IgD-negative memory B cell (primary cell): ENCODE measurements around the gene MYD88. TPM values are rescaled to one million over a fixed set of nuclear protein-coding genes. Genes with fewer than 3 reads are reported as not detected.

ENCODE experiments used
- H3K27ac Mint-ChIP-seq, 3 donors: one replicate each; pipeline ENCODE4 v1.8.0; 2020 to 2022; ENCODE audit warnings: mild to moderate bottlenecking in 3 of 3, mixed read lengths in 3 of 3, moderate library complexity in 1 of 3
- H3K27me3 Mint-ChIP-seq: one replicate; pipeline ENCODE4 v1.8.0; 2021; ENCODE audit warnings: mixed read lengths
- H3K36me3 Mint-ChIP-seq: one replicate; pipeline ENCODE4 v1.8.0; 2020; ENCODE audit warnings: mild to moderate bottlenecking, mixed read lengths
- H3K4me1 Mint-ChIP-seq, 3 donors: one replicate each; pipeline ENCODE4 v1.8.0; 2020 to 2022; ENCODE audit warnings: mixed read lengths in 3 of 3, mild to moderate bottlenecking in 1 of 3
- H3K4me3 Mint-ChIP-seq, 4 donors: one replicate each; pipeline ENCODE4 v1.8.0; 2020 to 2022; ENCODE audit warnings: mild to moderate bottlenecking in 4 of 4, mixed read lengths in 4 of 4, moderate library complexity in 3 of 4
- H3K9me3 Mint-ChIP-seq, 3 donors: one replicate each; pipeline ENCODE4 v1.8.0; 2020 to 2021; ENCODE audit warnings: mixed read lengths in 3 of 3, mild to moderate bottlenecking in 1 of 3
- polyA plus RNA-seq: library from polyadenylated mRNA; unstranded; fragments of 300-500 nt; fragmentation: Illumina TruSeq; gene quantifications from one replicate; pipeline ENCODE4 v1.2.3, GENCODE V29; 2021

The MYD88 gene
- polyA plus RNA-seq, 1 donor from 2014 or later: 83.0 TPM

- H3K27me3 Mint-ChIP-seq: peaks cover 2% of the 10 kb centered on the region
- H3K4me1 Mint-ChIP-seq: no peaks in the 10 kb centered on the region
- peaks cover 2 to 10% (median 2%) of the 10 kb centered on the region in 3 donors for H3K9me3 Mint-ChIP-seq
- H3K36me3 Mint-ChIP-seq: peaks cover 2% of the 10 kb centered on the region
- no peak overlapping the region for H3K27ac Mint-ChIP-seq
- no peak overlapping the region for H3K4me3 Mint-ChIP-seq
Observed at GRCh38 chr3:38108649-38109579, 29.5 kb upstream of the MYD88 start.

GRCh38 chr3:38109580-38110313, 28.7 kb upstream of the MYD88 start:
- Mint-ChIP-seq H3K4me1 (peaks cover 0 to 4% (median under 1%) of the 10 kb centered on the region in 3 donors), H3K27me3 (peaks cover 2% of the 10 kb centered on the region), H3K36me3 (no peaks in the 10 kb centered on the region), H3K4me3 (no peak overlapping the region), H3K9me3 (peaks cover 2 to 6% (median 2%) of the 10 kb centered on the region in 3 donors), H3K27ac (no peak overlapping the region)

- Mint-ChIP-seq H3K36me3 (no peaks in the 10 kb centered on the region), H3K4me3 (no peak overlapping the region), H3K9me3 (peaks cover 0 to 2% (median 2%) of the 10 kb centered on the region in 3 donors), H3K27ac (no peak overlapping the region), H3K27me3 (peaks cover 2% of the 10 kb centered on the region), H3K4me1 (peaks cover 0 to 9% (median 8%) of the 10 kb centered on the region in 3 donors)
Observed at GRCh38 chr3:38110314-38111050, 28.0 kb upstream of the MYD88 start.

DNA sequence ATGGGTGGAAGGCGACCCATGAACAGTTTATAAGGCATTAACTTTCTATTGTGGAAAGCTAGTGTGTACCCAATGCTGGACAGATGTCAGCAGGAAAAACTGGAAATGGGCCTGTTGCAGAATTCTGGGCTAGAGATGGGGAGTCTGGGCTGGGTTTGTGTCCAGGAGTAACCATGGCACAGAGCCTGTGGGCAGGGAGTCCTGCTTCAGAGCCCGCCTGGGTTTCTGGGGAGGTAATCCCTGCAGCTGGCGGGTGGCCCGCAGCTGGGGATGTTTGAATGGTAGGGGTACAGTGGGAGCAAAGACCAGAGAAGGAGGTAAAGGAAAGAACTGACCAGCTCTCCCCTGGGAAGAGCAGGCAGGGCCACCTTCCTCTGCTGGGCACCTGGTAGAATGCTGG, 27.3 kb upstream of the MYD88 start:
- no peaks in the 10 kb centered on the region for H3K9me3 Mint-ChIP-seq
- H3K27ac Mint-ChIP-seq: peak overlapping the region in 1 of 3 donors; percentile 90
- H3K4me3 Mint-ChIP-seq: no peak overlapping the region
- H3K4me1 Mint-ChIP-seq: peaks cover 0 to 14% (median 11%) of the 10 kb centered on the region in 3 donors
- peaks cover 4% of the 10 kb centered on the region for H3K27me3 Mint-ChIP-seq
- H3K36me3 Mint-ChIP-seq: no peaks in the 10 kb centered on the region

- H3K36me3 Mint-ChIP-seq: no peaks in the 10 kb centered on the region
- H3K27ac Mint-ChIP-seq: peak overlapping the region in 1 of 3 donors; percentile 64
Observed at GRCh38 chr3:38111696-38112377, 26.6 kb upstream of the MYD88 start.

GRCh38 chr3:38112378-38112761, 26.1 kb upstream of the MYD88 start:
- Mint-ChIP-seq H3K9me3 (no peaks in the 10 kb centered on the region), H3K4me1 (peaks cover 0 to 14% (median 11%) of the 10 kb centered on the region in 3 donors), H3K27me3 (peaks cover 2% of the 10 kb centered on the region), H3K36me3 (no peaks in the 10 kb centered on the region), H3K27ac (peak overlapping the region in 1 of 3 donors; percentile 64), H3K4me3 (no peak overlapping the region)

More at GRCh38 chr3:38111696-38112377, 26.6 kb upstream of the MYD88 start:
- no peaks in the 10 kb centered on the region for H3K9me3 Mint-ChIP-seq
- H3K4me1 Mint-ChIP-seq: peaks cover 0 to 14% (median 11%) of the 10 kb centered on the region in 3 donors
- no peak overlapping the region for H3K4me3 Mint-ChIP-seq
- H3K27me3 Mint-ChIP-seq: peaks cover 3% of the 10 kb centered on the region

DNA sequence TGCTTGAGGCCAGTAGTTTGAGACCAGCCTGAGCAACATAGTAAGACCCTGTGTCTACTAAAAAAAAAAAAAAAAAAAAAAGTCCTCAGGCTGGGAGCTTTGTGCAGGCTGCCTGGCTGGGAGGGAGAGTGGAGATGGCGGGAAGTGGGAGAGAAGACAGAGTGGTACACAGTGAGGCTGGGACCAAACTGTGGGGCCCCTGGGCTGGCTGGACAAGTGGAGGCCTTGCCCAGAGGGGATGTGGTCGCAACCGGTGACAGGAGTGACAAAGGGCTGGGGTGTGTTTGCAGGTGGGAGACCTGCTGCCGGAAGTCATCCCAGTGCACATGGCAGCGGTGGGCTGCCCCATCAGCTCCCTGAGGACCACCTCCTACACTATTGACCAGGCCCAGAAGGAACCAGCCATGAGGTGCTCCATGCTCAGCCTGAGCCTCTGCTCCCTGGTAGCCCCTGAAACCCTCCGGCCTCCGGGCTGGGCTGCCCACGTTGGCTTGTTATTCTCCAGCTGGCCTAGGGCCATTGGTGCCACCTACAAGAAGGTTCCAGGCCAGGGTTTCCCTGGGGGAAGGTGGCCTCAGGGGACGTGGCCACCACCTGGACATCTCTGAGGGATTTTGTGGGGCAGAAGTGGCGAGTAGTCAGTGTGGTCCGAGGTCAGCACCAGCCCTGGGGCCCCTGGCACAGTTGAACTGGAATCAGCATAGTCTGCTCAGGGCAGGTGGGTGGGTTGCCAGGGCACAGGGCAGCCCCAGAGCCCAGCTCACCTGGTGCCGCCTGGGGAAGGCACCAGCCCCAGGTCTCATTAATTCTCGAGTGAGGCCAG, 24.2 kb upstream of the MYD88 start:
- peaks cover 0 to 20% (median 11%) of the 10 kb centered on the region in 3 donors for H3K4me1 Mint-ChIP-seq
- H3K4me3 Mint-ChIP-seq: peak overlapping the region in 1 of 4 donors; percentile 58
- H3K36me3 Mint-ChIP-seq: peaks cover 2% of the 10 kb centered on the region
- peaks cover 2% of the 10 kb centered on the region for H3K27me3 Mint-ChIP-seq
- peak overlapping the region in 1 of 3 donors; percentile 82 for H3K27ac Mint-ChIP-seq
- no peaks in the 10 kb centered on the region for H3K9me3 Mint-ChIP-seq

DNA sequence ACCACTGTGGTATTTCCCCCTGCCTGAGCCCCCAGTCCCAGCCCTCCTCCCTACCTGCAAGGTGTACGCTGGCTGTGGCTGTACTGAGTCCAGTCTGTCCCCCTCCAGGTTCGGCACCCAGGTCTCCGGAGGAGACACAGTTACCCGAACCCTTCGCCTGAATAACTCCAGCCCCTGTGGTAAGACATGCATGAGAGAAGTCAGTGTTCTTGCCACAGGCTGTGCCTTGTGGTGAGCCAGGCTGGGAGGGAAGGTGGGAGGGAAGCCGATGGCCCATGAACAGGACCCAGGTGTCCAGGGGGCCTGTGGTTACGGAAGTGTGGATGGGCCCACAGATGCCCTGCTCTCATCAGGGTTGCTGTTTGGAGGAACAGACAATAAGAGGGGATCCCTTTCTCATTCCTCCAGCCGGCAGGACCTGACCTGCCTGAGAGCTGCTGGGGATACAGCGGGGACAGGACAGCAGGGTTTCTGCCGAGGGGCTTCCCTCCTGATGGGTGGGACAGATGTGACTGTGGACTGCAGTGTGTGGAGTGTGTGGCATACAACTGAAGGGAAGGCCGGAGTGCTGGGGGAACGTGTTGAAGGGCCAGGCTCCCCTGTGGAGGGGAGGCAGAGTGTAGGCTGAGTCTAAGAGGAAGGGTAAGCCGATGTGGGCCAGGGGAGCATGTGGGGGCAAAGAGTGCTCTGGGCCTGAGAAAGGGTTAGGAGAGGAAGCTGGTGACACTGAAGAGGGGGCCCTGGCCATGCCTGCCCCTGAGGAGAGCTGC, 23.4 kb upstream of the MYD88 start:
- H3K4me3 Mint-ChIP-seq: peak overlapping the region in 2 of 4 donors; percentile 51 to 76
- no peaks in the 10 kb centered on the region for H3K9me3 Mint-ChIP-seq
- H3K27ac Mint-ChIP-seq: peak overlapping the region in 1 of 3 donors; percentile 83
- peaks cover 2% of the 10 kb centered on the region for H3K36me3 Mint-ChIP-seq
- H3K27me3 Mint-ChIP-seq: peaks cover 2% of the 10 kb centered on the region
- H3K4me1 Mint-ChIP-seq: peaks cover 0 to 20% (median 11%) of the 10 kb centered on the region in 3 donors

DNA sequence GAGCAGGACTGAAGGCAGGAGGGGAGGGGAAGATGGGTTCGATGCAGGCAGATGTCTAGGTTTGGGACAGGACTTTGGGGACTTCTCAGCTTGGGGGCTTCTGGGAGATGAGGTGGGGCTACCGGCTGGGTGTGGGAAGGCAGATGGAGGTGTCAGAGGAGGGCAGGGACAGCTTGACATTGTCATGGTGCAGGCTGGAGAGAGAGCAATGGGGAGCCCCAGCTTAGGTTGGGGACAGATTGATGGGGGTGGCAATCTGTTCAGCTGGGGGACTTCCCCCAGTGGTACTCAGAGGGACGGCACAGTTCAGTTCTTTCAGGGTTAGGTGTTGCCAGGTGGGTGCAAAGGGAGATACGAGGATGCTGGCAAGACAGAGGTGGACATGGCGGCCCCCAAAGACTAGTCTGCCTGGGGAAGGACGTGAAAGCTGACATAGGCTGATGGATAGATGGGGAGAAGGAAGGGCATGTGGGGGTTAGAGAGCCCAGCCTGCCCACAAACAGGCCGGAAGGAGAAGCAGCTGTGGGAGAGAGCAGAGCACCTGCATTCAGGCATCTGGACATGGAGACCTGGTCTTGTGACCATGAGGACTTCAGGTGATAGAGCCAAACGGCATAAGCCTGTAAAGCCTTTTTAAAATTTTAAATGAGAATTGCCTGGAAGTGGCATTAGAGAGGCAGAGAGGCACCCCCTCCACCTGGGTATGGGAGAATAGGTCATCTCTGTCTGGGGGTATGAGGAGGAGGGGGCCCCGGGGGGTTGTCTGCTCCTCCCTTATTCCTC, 22.6 kb upstream of the MYD88 start:
- peaks cover 0 to 20% (median 11%) of the 10 kb centered on the region in 3 donors for H3K4me1 Mint-ChIP-seq
- H3K36me3 Mint-ChIP-seq: peaks cover 2% of the 10 kb centered on the region
- H3K4me3 Mint-ChIP-seq: peak overlapping the region in 2 of 4 donors; percentile 48 to 76
- H3K27me3 Mint-ChIP-seq: peaks cover 2% of the 10 kb centered on the region
- H3K9me3 Mint-ChIP-seq: no peaks in the 10 kb centered on the region
- peak overlapping the region in 1 of 3 donors; percentile 83 for H3K27ac Mint-ChIP-seq

- Mint-ChIP-seq H3K27ac (no peak overlapping the region), H3K27me3 (peaks cover 2% of the 10 kb centered on the region), H3K4me3 (no peak overlapping the region), H3K36me3 (peaks cover 2% of the 10 kb centered on the region), H3K9me3 (no peaks in the 10 kb centered on the region), H3K4me1 (peaks cover 0 to 20% (median 11%) of the 10 kb centered on the region in 3 donors)
Observed at GRCh38 chr3:38116471-38117162, 21.8 kb upstream of the MYD88 start.

GRCh38 chr3:38117163-38117716, 21.2 kb upstream of the MYD88 start:
- Mint-ChIP-seq H3K27me3 (peaks cover 2% of the 10 kb centered on the region), H3K4me1 (peaks cover 0 to 20% (median 11%) of the 10 kb centered on the region in 3 donors), H3K4me3 (no peak overlapping the region), H3K27ac (no peak overlapping the region), H3K36me3 (peaks cover 5% of the 10 kb centered on the region), H3K9me3 (no peaks in the 10 kb centered on the region)
